GM11168 (cell line): ENCODE data around the gene SMPD3.

ENCODE experiments used
- in situ Hi-C: fragments of 300-500 bp; cut with MboI; formaldehyde crosslinking; loops from one replicate; pipeline ENCODE4 v1.12.0; 2022; ENCODE audit warnings: low sequenced_read_pairs; ENCODE audit not compliant: unreplicated experiment

SMPD3 gene

GRCh38 chr16:68309799-68310198 lies 138.5 kb downstream of the SMPD3 start:
- in situ Hi-C loops = loop anchor here (5.0 kb wide), 1 partner anchor 52 kb away; no protein-coding TSS in a partner anchor
